ENCODE data around the gene MPIG6B. TPM values are rescaled to one million over a fixed set of nuclear protein-coding genes. Genes with fewer than 3 reads are reported as not detected.

Gene MPIG6B
- total RNA-seq, 4 donors from 2014 or later = not detected

- Histone ChIP-seq H3K27me3 (no peaks in the 10 kb centered on the region), H3K4me3 (no peak overlapping the region), H3K27ac (no peak overlapping the region), H3K36me3 (no peaks in the 10 kb centered on the region), H3K9me3 (no peaks in the 10 kb centered on the region), H3K4me1 (peaks cover 0 to 25% (median 1%) of the 10 kb centered on the region in 4 donors)
- TF ChIP-seq CTCF (IDR thresholded peaks at IDR 0.05) (no peak), POLR2A (IDR thresholded peaks at IDR 0.05) (no peak)
- DNase-seq = no peak
These were observed 47.7 kb downstream of the MPIG6B start for GRCh38 chr6:31770860-31771259.

GRCh38 chr6:31771992-31772358 is 48.8 kb downstream of the MPIG6B start:
- H3K36me3 ChIP-seq = no peaks in the 10 kb centered on the region
- no peak overlapping the region for H3K27ac ChIP-seq
- no peaks in the 10 kb centered on the region for H3K9me3 ChIP-seq
- H3K4me3 ChIP-seq = no peak overlapping the region
- TF ChIP-seq POLR2A (IDR thresholded peaks at IDR 0.05) (no peak), CTCF (IDR thresholded peaks at IDR 0.05) (no peak)
- H3K4me1 ChIP-seq = peaks cover 0 to 37% (median 4%) of the 10 kb centered on the region in 4 donors
- DNase-seq = no peak
- no peaks in the 10 kb centered on the region for H3K27me3 ChIP-seq

- peaks cover 0 to 33% (median 8%) of the 10 kb centered on the region in 4 donors for H3K4me1 ChIP-seq
- peak overlapping the region in 2 of 4 donors; percentile 57 to 76 for H3K27ac ChIP-seq
- H3K27me3 ChIP-seq = no peaks in the 10 kb centered on the region
- H3K9me3 ChIP-seq = no peaks in the 10 kb centered on the region
- H3K36me3 ChIP-seq = peaks cover 0 to 23% (median 0%) of the 10 kb centered on the region in 3 donors
- TF ChIP-seq POLR2A (IDR thresholded peaks at IDR 0.05) (peak in 1 of 2 donors; percentile 30), CTCF (IDR thresholded peaks at IDR 0.05) (peak in 3 of 6 experiments; percentile 49 to 57 (median 56))
- H3K4me3 ChIP-seq = no peak overlapping the region
- DNase-seq = peak in 2 of 3 donors; percentile 74 to 82
These were observed 52.0 kb downstream of the MPIG6B start for GRCh38 chr6:31775184-31775583.

- H3K27ac ChIP-seq = peak overlapping the region in 2 of 4 donors; percentile 57 to 76
- H3K36me3 ChIP-seq = peaks cover 0 to 29% (median 0%) of the 10 kb centered on the region in 3 donors
- TF ChIP-seq CTCF (IDR thresholded peaks at IDR 0.05) (no peak), POLR2A (IDR thresholded peaks at IDR 0.05) (no peak)
- H3K9me3 ChIP-seq = no peaks in the 10 kb centered on the region
- no peaks in the 10 kb centered on the region for H3K27me3 ChIP-seq
- H3K4me3 ChIP-seq = peak overlapping the region in 1 of 4 donors; percentile 36
- DNase-seq = no peak
- peaks cover 0 to 31% (median 8%) of the 10 kb centered on the region in 4 donors for H3K4me1 ChIP-seq
These were observed 52.7 kb downstream of the MPIG6B start for GRCh38 chr6:31775633-31776484.

Small RNA genes within 50 kb of the gene (small RNA-seq; reads per million reads assigned to genes)
- gene LY6G6D = 0 reads per million in 2 donors
- gene MIR4646 = 0 to 0.47 reads per million in 2 donors
- 0 reads per million in 2 donors for gene MSH5-SAPCD1
- gene RNU6-850P = 0 reads per million in 2 donors
- gene SAPCD1 = 0 reads per million in 2 donors

Other genes starting within 250 kb of the MPIG6B start
- gene MICB, start 225.2 kb upstream of the MPIG6B start, total RNA-seq = 1 to 10 TPM; 4.7 to 9.9 (median 8.0) TPM
- gene MCCD1, start 194.4 kb upstream of the MPIG6B start, total RNA-seq = not detected
- 1,000 to 10,000 TPM in 1 of 4 donors, 100 to 1,000 TPM in 3; 161 to 1,087 (median 280) TPM for gene DDX39B, start 181.4 kb upstream of the MPIG6B start, total RNA-seq
- gene ATP6V1G2, start 176.8 kb upstream of the MPIG6B start, total RNA-seq = not detected
- 10 to 100 TPM; 20.0 to 34.5 (median 30.1) TPM for gene NFKBIL1, start 175.8 kb upstream of the MPIG6B start, total RNA-seq
- gene LTA, start 151.1 kb upstream of the MPIG6B start, total RNA-seq = not detected
- 1 to 10 TPM in 1 of 4 donors, under 1 TPM in 1, not detected in 2; 0.67 to 3.4 TPM for gene TNF, start 147.8 kb upstream of the MPIG6B start, total RNA-seq
- 10 to 100 TPM in 1 of 4 donors, not detected in 3; 14.9 TPM for gene LTB, start 140.9 kb upstream of the MPIG6B start, total RNA-seq
- gene LST1, start 137.1 kb upstream of the MPIG6B start, total RNA-seq = 10 to 100 TPM in 1 of 4 donors, 1 to 10 TPM in 1, not detected in 2; 2.5 to 11.6 TPM
- gene NCR3, start 130.4 kb upstream of the MPIG6B start, total RNA-seq = not detected
- gene AIF1, start 108.1 kb upstream of the MPIG6B start, total RNA-seq = 100 to 1,000 TPM in 1 of 4 donors, 10 to 100 TPM in 1, 1 to 10 TPM in 2; 6.1 to 112 (median 11.2) TPM
- gene PRRC2A, start 102.7 kb upstream of the MPIG6B start, total RNA-seq = 100 to 1,000 TPM in 3 of 4 donors, 10 to 100 TPM in 1; 67.1 to 133 (median 126) TPM
- 100 to 1,000 TPM; 242 to 421 (median 323) TPM for gene BAG6, start 70.7 kb upstream of the MPIG6B start, total RNA-seq
- gene APOM, start 67.5 kb upstream of the MPIG6B start, total RNA-seq = 10 to 100 TPM in 3 of 4 donors, not detected in 1; 10.0 to 34.9 (median 10.9) TPM
- gene C6orf47, start 62.6 kb upstream of the MPIG6B start, total RNA-seq = 10 to 100 TPM; 26.4 to 46.7 (median 37.2) TPM
- 10 to 100 TPM; 29.4 to 63.5 (median 41.9) TPM for gene GPANK1, start 58.4 kb upstream of the MPIG6B start, total RNA-seq
- 100 to 1,000 TPM; 209 to 243 (median 227) TPM for gene CSNK2B, start 57.3 kb upstream of the MPIG6B start, total RNA-seq
- 10 to 100 TPM in 3 of 4 donors, 1 to 10 TPM in 1; 7.2 to 25.6 (median 19.7) TPM for gene LY6G5B, start 53.4 kb upstream of the MPIG6B start, total RNA-seq
- gene LY6G5C, start 42.3 kb upstream of the MPIG6B start, total RNA-seq = not detected
- gene ABHD16A, start 20.0 kb upstream of the MPIG6B start, total RNA-seq = 10 to 100 TPM; 44.1 to 92.6 (median 63.1) TPM
- not detected for gene LY6G6F, start 16.5 kb upstream of the MPIG6B start, total RNA-seq
- gene LY6G6D, start 8.0 kb upstream of the MPIG6B start, total RNA-seq = not detected
- gene LY6G6C, start 1.6 kb upstream of the MPIG6B start, total RNA-seq = not detected
- 100 to 1,000 TPM in 1 of 4 donors, 10 to 100 TPM in 3; 25.6 to 136 (median 53.3) TPM for gene DDAH2, start 5.9 kb downstream of the MPIG6B start, total RNA-seq
- gene CLIC1, start 13.2 kb downstream of the MPIG6B start, total RNA-seq = 100 to 1,000 TPM; 207 to 307 (median 270) TPM
- 10 to 100 TPM; 21.4 to 72.6 (median 46.1) TPM for gene MSH5, start 16.6 kb downstream of the MPIG6B start, total RNA-seq
- gene SAPCD1, start 39.3 kb downstream of the MPIG6B start, total RNA-seq = 10 to 100 TPM in 1 of 4 donors, 1 to 10 TPM in 3; 6.6 to 10.3 (median 9.5) TPM
- gene VWA7, start 54.0 kb downstream of the MPIG6B start, total RNA-seq = 10 to 100 TPM in 3 of 4 donors, not detected in 1; 16.8 to 26.0 (median 19.7) TPM
- gene VARS1, start 72.4 kb downstream of the MPIG6B start, total RNA-seq = 10 to 100 TPM; 33.9 to 53.6 (median 44.7) TPM
- 10 to 100 TPM; 11.8 to 42.9 (median 19.1) TPM for gene LSM2, start 83.6 kb downstream of the MPIG6B start, total RNA-seq
- gene HSPA1L, start 91.9 kb downstream of the MPIG6B start, total RNA-seq = 1 to 10 TPM in 2 of 4 donors, under 1 TPM in 1, not detected in 1; 0.88 to 1.7 (median 1.5) TPM
- 100 to 1,000 TPM in 1 of 4 donors, 10 to 100 TPM in 3; 38.1 to 123 (median 67.0) TPM for gene HSPA1A, start 92.2 kb downstream of the MPIG6B start, total RNA-seq
- 100 to 1,000 TPM in 3 of 4 donors, 10 to 100 TPM in 1; 85.7 to 199 (median 146) TPM for gene HSPA1B, start 104.4 kb downstream of the MPIG6B start, total RNA-seq
- gene NEU1, start 139.4 kb downstream of the MPIG6B start, total RNA-seq = 100 to 1,000 TPM in 1 of 4 donors, 10 to 100 TPM in 3; 11.6 to 100 (median 81.8) TPM
- 100 to 1,000 TPM in 3 of 4 donors, 10 to 100 TPM in 1; 64.4 to 508 (median 436) TPM for gene SLC44A4, start 155.6 kb downstream of the MPIG6B start, total RNA-seq
- 10 to 100 TPM; 25.0 to 75.1 (median 50.6) TPM for gene EHMT2, start 174.3 kb downstream of the MPIG6B start, total RNA-seq
- 1 to 10 TPM in 3 of 4 donors, not detected in 1; 1.0 to 5.0 (median 1.9) TPM for gene ZBTB12, start 178.7 kb downstream of the MPIG6B start, total RNA-seq
- 10 to 100 TPM; 15.3 to 63.2 (median 38.4) TPM for gene C2, start 204.3 kb downstream of the MPIG6B start, total RNA-seq
- gene CFB, start 222.7 kb downstream of the MPIG6B start, total RNA-seq = 100 to 1,000 TPM in 1 of 4 donors, 10 to 100 TPM in 3; 23.1 to 183 (median 89.9) TPM
- 10 to 100 TPM; 45.4 to 59.7 (median 50.2) TPM for gene NELFE, start 235.6 kb downstream of the MPIG6B start, total RNA-seq
- 100 to 1,000 TPM in 2 of 4 donors, 10 to 100 TPM in 2; 81.3 to 130 (median 107) TPM for gene SKIC2, start 235.8 kb downstream of the MPIG6B start, total RNA-seq
- gene DXO, start 248.8 kb downstream of the MPIG6B start, total RNA-seq = 10 to 100 TPM; 15.1 to 47.9 (median 24.1) TPM